ENCODE data around the gene STK38.
"Not testable (repeated sequence)": the region's sequence is repeated elsewhere in the genome, so short reads cannot be mapped to it uniquely, and the experiment has no call there.

DNA sequence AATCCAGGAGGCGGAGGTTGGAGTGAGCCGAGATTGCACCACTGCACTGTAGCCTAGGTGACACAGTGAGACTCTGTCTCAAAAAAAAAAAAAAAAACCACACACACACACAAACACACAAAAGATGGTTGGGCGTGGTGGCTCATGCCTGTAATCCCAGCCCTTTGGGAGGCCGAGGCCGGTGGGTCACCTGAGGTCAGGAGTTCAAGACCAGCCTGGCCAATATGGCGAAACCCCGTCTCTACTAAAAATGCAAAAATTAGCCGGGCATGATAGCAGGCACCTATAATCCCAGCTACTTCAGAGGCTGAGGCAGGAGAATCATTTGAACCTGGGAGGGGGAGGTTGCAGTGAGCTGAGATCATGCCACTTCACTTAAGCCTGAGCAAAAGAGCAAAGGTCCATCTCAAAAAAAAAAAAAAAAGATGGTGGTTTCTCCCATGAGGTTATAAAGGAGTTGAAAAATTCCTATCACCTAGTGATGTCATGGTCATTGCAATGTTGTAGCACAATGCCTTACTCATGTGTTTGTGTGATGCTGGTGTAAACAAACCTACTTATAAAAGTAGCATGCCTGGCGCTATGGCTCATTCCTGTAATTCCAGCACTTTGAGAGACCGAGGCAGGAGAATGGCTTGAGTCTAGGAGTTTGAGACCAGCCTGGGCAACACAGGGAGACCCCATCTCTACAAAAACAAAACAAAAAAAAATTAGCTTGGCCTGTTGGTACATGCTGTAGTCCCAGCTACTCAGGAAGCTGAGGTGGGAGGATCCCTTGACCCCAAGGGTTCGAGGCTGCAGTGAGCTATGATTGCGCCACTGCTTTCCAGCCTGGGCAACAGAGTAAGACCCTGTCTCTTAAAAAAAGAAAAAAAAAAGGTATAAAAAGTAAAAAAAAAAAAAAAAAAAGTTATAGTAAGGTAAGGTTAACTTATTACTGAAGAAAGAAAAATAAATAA is 25.4 kb upstream of the STK38 start:
- TF ChIP-seq TAF1 (IDR thresholded peaks at IDR 0.05; ENCODE audit: low read depth, low read length); POLR2A (IDR thresholded peaks at IDR 0.05; ENCODE audit: low read depth, low read length); POLR2AphosphoS5 (IDR thresholded peaks at IDR 0.05; ENCODE audit: low read depth, low read length); SPI1 (IDR thresholded peaks at IDR 0.05; ENCODE audit: low read depth, low read length); PAX5 (IDR thresholded peaks at IDR 0.05; ENCODE audit: insufficient read depth, low read length, severe bottlenecking); POU2F2 (IDR thresholded peaks at IDR 0.05; ENCODE audit: low read depth, low read length): not testable (repeated sequence)

All from GM12891 (cell line).